ENCODE measurements around the gene SDK1. TPM values are rescaled to one million over a fixed set of nuclear protein-coding genes. Genes with fewer than 3 reads are reported as not detected.

SDK1 gene
- total RNA-seq, 4 donors from 2014 or later = 1.2 to 1.8 (median 1.5) TPM

DNA sequence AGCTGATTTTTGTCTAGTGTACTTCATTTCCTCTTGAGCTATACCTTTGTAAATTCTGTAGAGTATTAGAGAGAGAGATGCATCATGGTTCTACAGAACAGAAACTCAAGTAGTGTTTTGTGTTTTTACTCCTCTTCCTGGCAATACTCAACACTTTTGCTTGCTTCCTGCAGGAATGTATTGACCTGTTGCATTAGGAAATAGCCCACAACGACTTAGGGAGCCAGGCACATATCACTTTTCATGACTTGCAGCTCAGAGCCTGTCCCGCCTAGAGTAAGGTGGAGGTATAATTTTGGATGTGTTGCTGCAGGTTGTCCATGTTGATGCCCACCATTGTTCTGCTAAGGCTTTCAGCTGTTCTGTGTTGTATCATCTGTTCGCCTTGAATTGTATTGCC, 216.3 kb downstream of the SDK1 start:
- no peak for DNase-seq
- Histone ChIP-seq H3K27ac (no peak overlapping the region), H3K27me3 (no peaks in the 10 kb centered on the region), H3K4me1 (no peaks in the 10 kb centered on the region), H3K36me3 (no peaks in the 10 kb centered on the region), H3K4me3 (no peak overlapping the region), H3K9me3 (no peaks in the 10 kb centered on the region)
- in situ Hi-C loops (cut with MboI; ENCODE audit: low sequenced_read_pairs in 4 of 4) = no loop called here
- intact Hi-C loops (cut with DNase I; ENCODE audit: low total_unique reads) = no loop called here
- no peak for ATAC-seq
- TF ChIP-seq POLR2A (IDR thresholded peaks at IDR 0.05) = no peak
- TF ChIP-seq, protein P1, sequence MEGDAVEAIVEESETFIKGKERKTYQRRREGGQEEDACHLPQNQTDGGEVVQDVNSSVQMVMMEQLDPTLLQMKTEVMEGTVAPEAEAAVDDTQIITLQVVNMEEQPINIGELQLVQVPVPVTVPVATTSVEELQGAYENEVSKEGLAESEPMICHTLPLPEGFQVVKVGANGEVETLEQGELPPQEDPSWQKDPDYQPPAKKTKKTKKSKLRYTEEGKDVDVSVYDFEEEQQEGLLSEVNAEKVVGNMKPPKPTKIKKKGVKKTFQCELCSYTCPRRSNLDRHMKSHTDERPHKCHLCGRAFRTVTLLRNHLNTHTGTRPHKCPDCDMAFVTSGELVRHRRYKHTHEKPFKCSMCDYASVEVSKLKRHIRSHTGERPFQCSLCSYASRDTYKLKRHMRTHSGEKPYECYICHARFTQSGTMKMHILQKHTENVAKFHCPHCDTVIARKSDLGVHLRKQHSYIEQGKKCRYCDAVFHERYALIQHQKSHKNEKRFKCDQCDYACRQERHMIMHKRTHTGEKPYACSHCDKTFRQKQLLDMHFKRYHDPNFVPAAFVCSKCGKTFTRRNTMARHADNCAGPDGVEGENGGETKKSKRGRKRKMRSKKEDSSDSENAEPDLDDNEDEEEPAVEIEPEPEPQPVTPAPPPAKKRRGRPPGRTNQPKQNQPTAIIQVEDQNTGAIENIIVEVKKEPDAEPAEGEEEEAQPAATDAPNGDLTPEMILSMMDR (IDR thresholded peaks at IDR 0.05 in 4 of 5, conservative IDR thresholded peaks at IDR 0.05 in 1 of 5) = no peak

DNA sequence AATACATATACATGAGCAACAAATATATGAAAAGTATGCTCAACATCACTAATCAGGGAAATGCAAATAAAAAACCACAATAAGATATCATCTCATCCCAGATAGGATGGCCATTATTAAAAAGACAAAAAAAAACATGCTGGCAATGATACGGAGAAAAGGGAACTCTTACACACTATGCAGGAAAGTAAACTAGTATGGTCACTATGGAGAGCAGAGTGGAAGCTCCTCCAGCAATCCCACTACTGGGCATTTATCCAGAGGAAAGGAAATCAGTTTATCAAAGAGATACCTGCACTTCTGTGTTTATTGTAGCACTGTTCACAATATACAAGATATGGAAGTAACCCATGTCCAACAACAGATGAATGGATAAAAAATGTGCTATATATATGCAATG, 217.5 kb downstream of the SDK1 start:
- ATAC-seq = no peak
- TF ChIP-seq, protein P1 (IDR thresholded peaks at IDR 0.05 in 4 of 5, conservative IDR thresholded peaks at IDR 0.05 in 1 of 5) = no peak
- TF ChIP-seq POLR2A (IDR thresholded peaks at IDR 0.05) = no peak
- Histone ChIP-seq H3K27me3 (no peaks in the 10 kb centered on the region), H3K4me1 (no peaks in the 10 kb centered on the region), H3K27ac (no peak overlapping the region), H3K4me3 (no peak overlapping the region), H3K36me3 (no peaks in the 10 kb centered on the region), H3K9me3 (no peaks in the 10 kb centered on the region)
- no peak for DNase-seq
- in situ Hi-C loops (cut with MboI; ENCODE audit: low sequenced_read_pairs in 4 of 4) = no loop called here
- intact Hi-C loops (cut with DNase I; ENCODE audit: low total_unique reads) = no loop called here

DNA sequence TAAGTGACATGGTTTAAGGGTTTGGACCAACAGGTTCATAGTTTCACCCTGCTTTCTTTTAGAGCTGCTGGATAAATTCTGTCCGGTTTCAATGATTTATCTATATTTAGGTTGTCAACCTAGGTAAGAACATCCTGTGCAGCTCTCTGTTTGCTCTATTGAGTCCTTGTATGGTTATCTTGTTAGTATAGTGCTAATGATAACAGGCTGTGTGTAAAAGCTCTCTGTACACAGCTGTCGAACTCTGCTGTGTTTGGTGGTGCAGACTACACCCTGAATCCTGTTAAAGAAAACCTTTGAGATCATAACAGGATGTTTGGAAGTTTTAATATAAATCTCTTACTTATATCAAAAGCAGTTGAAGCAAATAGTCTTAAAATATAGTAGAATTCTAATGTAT, 219.2 kb downstream of the SDK1 start:
- DNase-seq (no peak), ATAC-seq (no peak)
- H3K9me3 ChIP-seq = no peaks in the 10 kb centered on the region
- intact Hi-C loops (cut with DNase I; ENCODE audit: low total_unique reads) (no loop called here), in situ Hi-C loops (cut with MboI; ENCODE audit: low sequenced_read_pairs in 4 of 4) (no loop called here)
- no peaks in the 10 kb centered on the region for H3K27me3 ChIP-seq
- no peak overlapping the region for H3K27ac ChIP-seq
- TF ChIP-seq, protein P1 (IDR thresholded peaks at IDR 0.05 in 4 of 5, conservative IDR thresholded peaks at IDR 0.05 in 1 of 5) = no peak
- no peak for TF ChIP-seq POLR2A (IDR thresholded peaks at IDR 0.05)
- H3K4me1 ChIP-seq = no peaks in the 10 kb centered on the region
- H3K36me3 ChIP-seq = no peaks in the 10 kb centered on the region
- H3K4me3 ChIP-seq = no peak overlapping the region

DNA sequence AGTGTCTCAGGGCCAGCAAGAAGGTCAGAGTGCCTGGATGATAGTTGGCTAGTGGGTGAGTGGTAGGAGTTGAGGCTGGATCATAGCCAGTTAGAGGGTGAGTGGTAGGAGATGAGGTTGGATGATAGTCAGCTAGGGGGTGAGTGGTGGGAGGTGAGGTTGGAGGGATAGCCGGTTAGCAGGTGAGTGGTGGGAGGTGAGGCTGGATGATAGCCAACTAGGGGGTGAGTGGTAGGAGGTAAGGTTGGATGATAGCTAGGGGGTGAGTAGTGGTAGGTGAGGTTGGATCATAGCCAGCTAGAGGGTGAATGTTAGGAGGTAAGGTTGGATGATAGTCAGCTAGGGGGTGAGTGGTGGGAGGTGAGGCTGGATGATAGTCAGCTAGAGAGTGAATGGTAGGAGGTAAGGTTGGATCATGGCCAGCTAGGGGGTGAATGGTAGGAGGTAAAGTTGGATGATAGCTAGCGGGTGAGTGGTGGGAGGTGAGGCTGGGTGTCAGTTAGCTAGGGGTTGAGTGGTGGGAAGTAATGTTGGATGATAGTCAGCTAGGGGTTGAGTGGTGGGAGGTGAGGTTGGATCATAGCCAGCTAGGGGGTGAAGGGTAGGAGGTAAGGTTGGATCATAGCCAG, 226.6 kb downstream of the SDK1 start:
- ATAC-seq (no peak), DNase-seq (no peak)
- TF ChIP-seq POLR2A (IDR thresholded peaks at IDR 0.05) = no peak
- TF ChIP-seq, protein P1 (IDR thresholded peaks at IDR 0.05 in 4 of 5, conservative IDR thresholded peaks at IDR 0.05 in 1 of 5) = no peak
- Histone ChIP-seq H3K4me3 (no peak overlapping the region), H3K27me3 (no peaks in the 10 kb centered on the region), H3K27ac (no peak overlapping the region), H3K9me3 (no peaks in the 10 kb centered on the region), H3K4me1 (no peaks in the 10 kb centered on the region), H3K36me3 (no peaks in the 10 kb centered on the region)
- intact Hi-C loops (cut with DNase I; ENCODE audit: low total_unique reads) = no loop called here
- in situ Hi-C loops (cut with MboI; ENCODE audit: low sequenced_read_pairs in 4 of 4) = no loop called here

DNA sequence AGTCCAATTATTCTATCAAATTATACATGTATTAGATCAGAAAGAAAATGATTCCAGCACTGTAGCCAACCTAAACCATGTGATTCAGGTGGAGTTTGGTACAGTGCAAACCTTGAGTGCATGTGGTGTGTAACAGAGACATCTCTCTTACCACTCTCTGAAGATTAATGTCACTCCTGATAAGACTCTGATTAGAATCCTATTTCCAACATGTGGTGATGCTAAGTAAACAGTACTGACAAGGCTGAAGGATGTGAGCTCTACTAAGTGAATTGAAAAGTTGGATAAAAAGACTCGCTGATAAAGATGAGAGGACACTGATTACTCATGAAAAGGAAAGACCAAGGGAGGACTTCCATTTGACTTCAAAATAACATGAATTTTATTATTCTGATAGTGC, 232.0 kb downstream of the SDK1 start:
- TF ChIP-seq, protein P1 (IDR thresholded peaks at IDR 0.05 in 4 of 5, conservative IDR thresholded peaks at IDR 0.05 in 1 of 5) = no peak
- no peak for TF ChIP-seq POLR2A (IDR thresholded peaks at IDR 0.05)
- in situ Hi-C loops (cut with MboI; ENCODE audit: low sequenced_read_pairs in 4 of 4) = no loop called here
- no peaks in the 10 kb centered on the region for H3K4me1 ChIP-seq
- intact Hi-C loops (cut with DNase I; ENCODE audit: low total_unique reads) = no loop called here
- H3K27me3 ChIP-seq = no peaks in the 10 kb centered on the region
- no peak overlapping the region for H3K27ac ChIP-seq
- no peak for ATAC-seq
- H3K4me3 ChIP-seq = no peak overlapping the region
- no peak for DNase-seq
- no peaks in the 10 kb centered on the region for H3K36me3 ChIP-seq
- no peaks in the 10 kb centered on the region for H3K9me3 ChIP-seq
